GM18909 (cell line): ENCODE results near the gene ZBTB39.
"Not testable (repeated sequence)": the region's sequence is repeated elsewhere in the genome, so short reads cannot be mapped to it uniquely, and the experiment has no call there.

Experiments
- ATAC-seq: cut with Tn5 transposase; IDR thresholded peaks from one replicate; pipeline ENCODE4 v1.9.1; 2021; ENCODE audit warnings: mild to moderate bottlenecking; ENCODE audit not compliant: unreplicated experiment, poor library complexity

The ZBTB39 gene

GRCh38 chr12:57005980-57006808 lies at the start of gene ZBTB39:
Gene ZBTB39, minus strand, starts transcription at chr12:57006546. Its CDS starts 1,629 bp downstream, at chr12:57004917.
- ATAC-seq = peak; percentile 69

GRCh38 chr12:57055824-57056223 lies 49.5 kb upstream of the ZBTB39 start:
- ATAC-seq = no peak

- not testable (repeated sequence) for ATAC-seq
These were observed 47.6 kb upstream of the ZBTB39 start for GRCh38 chr12:57053901-57054300.

- ATAC-seq = not testable (repeated sequence)
These were observed 46.8 kb upstream of the ZBTB39 start for GRCh38 chr12:57053146-57053545.

GRCh38 chr12:57051011-57051410 lies 44.7 kb upstream of the ZBTB39 start:
- ATAC-seq = no peak

- ATAC-seq = no peak
These were observed 43.5 kb upstream of the ZBTB39 start, which contains the start of gene MYO1A for GRCh38 chr12:57049890-57050289. Gene MYO1A, minus strand, starts transcription at chr12:57050129. Its CDS starts 1,806 bp downstream, at chr12:57048323.

- no peak for ATAC-seq
These were observed 42.7 kb upstream of the ZBTB39 start for GRCh38 chr12:57049119-57049446.

- no peak for ATAC-seq
These were observed 42.2 kb upstream of the ZBTB39 start for GRCh38 chr12:57048423-57049118.

GRCh38 chr12:57047981-57048380 lies 41.6 kb upstream of the ZBTB39 start:
- ATAC-seq = no peak

- ATAC-seq = no peak
These were observed 40.9 kb upstream of the ZBTB39 start for GRCh38 chr12:57046947-57047890.

GRCh38 chr12:57046086-57046791 lies 39.9 kb upstream of the ZBTB39 start:
- no peak for ATAC-seq

- no peak for ATAC-seq
These were observed 38.5 kb upstream of the ZBTB39 start for GRCh38 chr12:57044889-57045288.

- ATAC-seq = no peak
These were observed 38.1 kb upstream of the ZBTB39 start for GRCh38 chr12:57044468-57044867.

- ATAC-seq = no peak
These were observed 36.3 kb upstream of the ZBTB39 start for GRCh38 chr12:57042695-57043094.

GRCh38 chr12:57040750-57041149 lies 34.4 kb upstream of the ZBTB39 start:
- ATAC-seq = no peak

- no peak for ATAC-seq
These were observed 33.9 kb upstream of the ZBTB39 start for GRCh38 chr12:57040211-57040610.

- ATAC-seq = no peak
These were observed 32.9 kb upstream of the ZBTB39 start for GRCh38 chr12:57039016-57039798.

- ATAC-seq = no peak
These were observed 30.9 kb upstream of the ZBTB39 start for GRCh38 chr12:57037264-57037663.

GRCh38 chr12:57033431-57033830 lies 27.1 kb upstream of the ZBTB39 start:
- ATAC-seq = no peak
